Stimulated activated CD8-positive, alpha-beta memory T cell treated with anti-CD3 and anti-CD28 coated beads, Interleukin-15, amount 100 ng/mL, for 1 hour (primary cell): Measurements from ENCODE around the gene P2RX1.
"Not testable (repeated sequence)": the region's sequence is repeated elsewhere in the genome, so short reads cannot be mapped to it uniquely, and the experiment has no call there.

Experiments
- DNase-seq: peaks from one replicate; pipeline ENCODE4 v3.0.0-alpha.2; 2020; ENCODE audit warnings: low read depth

Gene P2RX1

DNA sequence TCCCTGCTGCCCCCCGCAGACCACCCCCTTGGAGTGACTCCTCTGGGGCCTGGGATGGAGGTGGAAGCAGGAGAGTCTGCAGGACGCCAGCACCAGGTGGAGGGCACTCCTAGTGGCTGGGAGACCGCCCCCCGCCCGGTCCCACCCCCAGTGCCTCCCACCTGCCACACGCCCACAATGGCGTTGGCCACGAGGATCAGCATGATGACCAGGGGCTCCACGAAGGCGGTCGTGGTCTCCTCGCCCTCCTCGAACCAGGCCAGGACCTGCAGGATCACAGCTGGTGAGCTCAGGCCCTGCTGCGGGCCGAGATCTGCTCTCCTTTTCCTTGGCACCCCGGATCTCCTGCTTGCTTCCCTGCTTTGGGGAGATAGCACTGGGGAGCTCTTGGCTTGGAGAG, 35.2 kb upstream of the P2RX1 start:
- no peak for DNase-seq

- DNase-seq: no peak
Measured at GRCh38 chr17:3951003-3951402, 34.7 kb upstream of the P2RX1 start.

GRCh38 chr17:3950584-3950983, 34.3 kb upstream of the P2RX1 start:
- DNase-seq: no peak

DNA sequence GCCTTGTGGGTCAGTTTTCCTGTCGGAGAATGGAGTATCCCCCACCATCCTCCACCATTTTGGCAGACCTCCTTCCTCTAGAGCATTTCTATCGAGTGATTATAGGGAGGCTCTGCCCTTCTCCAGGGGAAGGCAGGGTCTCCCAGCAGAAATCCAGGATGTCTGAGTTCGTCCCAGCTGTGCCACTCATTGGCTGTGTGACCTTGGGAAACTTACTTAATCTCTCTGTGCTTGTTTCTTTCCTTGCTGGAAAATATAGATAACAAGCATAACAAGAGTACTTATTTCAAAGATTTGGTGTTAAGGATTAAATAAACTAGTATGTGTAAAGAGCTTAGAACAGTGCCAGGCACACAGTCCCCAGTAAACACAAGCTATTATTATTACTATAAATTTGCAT, 33.2 kb upstream of the P2RX1 start:
- no peak for DNase-seq

DNA sequence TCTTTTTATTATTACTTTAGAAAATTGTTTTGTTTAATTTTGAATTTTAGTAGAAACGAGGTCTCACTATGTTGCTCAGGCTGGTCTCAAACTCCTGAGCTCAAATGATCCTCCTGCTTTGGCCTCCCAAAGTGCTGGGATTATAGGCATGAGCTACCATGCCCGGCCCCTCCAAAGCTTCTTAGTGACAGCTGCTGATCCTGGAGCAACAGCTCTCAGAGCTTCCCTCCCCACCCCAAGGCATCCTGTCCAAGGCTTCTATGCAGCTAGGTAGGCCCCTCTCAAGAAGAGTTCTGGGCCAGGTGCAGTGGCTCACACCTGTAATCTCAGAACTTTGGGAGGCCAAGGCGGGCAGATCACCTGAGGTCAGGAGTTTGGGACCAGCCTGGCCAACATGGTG, 32.3 kb upstream of the P2RX1 start:
- DNase-seq: not testable (repeated sequence)

DNA sequence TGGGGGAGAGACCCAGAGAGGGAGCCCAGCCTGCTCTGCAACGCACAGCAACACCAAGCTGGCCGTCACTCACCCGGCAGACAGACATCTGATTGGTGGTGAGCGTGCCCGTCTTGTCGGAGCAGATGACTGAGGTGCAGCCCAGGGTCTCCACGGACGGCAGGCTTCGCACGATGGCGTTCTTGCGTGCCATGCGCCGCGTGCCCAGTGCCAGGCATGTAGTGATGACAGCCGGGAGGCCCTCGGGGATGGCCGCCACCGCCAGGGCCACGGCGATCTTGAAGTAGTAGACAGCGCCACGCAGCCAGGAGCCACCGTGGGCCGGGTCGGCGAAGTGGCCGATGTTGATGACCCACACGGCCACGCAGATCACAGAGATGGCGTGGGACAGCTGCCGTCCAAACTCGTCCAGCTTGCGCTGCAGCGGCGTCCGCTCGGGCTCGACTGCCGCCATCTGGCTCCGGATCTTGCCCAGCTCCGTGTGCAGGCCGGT, 31.1 kb upstream of the P2RX1 start:
- DNase-seq: no peak

DNA sequence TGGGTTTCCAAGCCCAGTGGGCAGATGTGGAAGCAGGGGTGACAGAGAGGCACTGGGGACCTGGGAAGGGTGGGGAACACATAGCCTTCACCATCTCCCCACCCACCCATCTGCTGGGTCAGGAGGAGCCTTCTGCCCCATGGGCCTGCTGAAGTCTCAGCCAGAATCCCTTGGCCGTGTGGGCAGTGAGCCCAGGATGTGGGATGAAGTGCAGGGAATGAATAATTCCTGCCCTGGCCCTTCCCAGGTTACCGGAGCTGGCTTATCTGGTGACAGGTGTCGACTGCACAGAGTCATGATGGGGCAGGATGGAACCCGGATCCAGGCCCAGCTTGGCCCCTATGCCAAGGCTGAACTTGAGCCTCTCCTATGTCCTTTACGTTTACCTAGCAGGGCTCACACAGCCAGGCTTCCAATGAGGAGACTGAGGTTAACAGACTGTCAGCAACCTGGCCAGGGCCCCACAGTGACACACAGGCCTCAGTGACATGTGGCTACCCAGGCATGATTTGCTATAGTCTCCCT, 30.5 kb upstream of the P2RX1 start:
- no peak for DNase-seq

GRCh38 chr17:3944485-3945388, 28.5 kb upstream of the P2RX1 start:
- DNase-seq: no peak

- no peak for DNase-seq
Measured at GRCh38 chr17:3943240-3943891, 27.1 kb upstream of the P2RX1 start.

DNA sequence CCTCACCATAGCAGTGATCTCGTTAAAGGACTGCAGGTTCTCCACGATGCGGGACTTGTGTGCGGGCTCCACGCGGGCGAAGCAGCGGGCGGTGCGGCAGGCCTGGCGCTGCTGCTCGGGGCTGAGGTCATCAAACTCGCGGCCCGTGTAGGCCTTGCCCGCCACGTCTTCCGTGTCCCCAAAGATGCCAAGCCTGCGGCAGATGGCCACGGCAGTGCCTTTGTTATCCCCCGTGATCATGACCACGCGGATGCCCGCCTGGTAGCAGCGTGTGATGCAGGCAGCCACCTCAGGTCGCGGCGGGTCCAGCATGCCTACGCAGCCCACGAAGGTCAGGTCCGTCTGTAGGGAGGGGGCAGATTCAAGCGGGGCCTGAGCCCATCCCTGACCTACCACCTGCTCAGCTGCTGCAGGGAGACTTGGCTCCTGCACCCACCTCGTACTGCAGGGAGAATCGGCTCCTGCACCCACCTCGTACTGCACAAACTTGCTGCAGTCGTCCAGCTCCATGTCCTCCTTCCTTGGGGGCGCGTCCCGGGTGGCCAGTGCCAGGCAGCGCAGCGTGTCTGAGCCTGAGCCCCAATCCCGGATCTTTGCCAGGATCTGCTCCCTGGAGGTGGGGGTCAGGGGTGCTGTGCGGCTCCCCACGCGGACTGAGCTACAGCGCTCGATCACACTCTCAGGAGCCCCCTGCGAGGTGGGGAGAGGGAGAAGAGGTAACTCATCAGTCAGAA, 24.9 kb upstream of the P2RX1 start:
- DNase-seq: no peak

GRCh38 chr17:3937359-3937758, 21.1 kb upstream of the P2RX1 start:
- DNase-seq: no peak

- no peak for DNase-seq
Measured at GRCh38 chr17:3935825-3936355, 19.6 kb upstream of the P2RX1 start.

DNA sequence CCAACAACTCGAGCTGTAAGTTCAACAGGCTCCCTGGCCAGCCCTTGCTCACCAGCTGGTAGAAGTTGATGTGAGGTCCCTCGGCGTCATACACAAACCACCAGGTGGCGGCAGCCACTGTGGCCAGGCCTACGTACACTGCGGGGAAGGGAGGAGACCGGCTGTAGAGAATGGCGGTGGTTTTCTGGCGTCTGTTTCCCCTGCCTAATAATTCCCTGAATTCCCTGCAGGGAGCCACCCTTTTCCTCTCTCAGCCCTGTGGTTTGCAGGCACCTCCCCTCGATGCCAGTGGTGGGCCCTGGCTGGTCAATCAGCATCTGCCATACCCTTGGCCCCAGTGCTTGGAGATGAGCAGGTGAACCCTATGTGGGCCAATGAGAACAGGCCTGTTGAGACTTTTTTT, 18.9 kb upstream of the P2RX1 start:
- no peak for DNase-seq

DNA sequence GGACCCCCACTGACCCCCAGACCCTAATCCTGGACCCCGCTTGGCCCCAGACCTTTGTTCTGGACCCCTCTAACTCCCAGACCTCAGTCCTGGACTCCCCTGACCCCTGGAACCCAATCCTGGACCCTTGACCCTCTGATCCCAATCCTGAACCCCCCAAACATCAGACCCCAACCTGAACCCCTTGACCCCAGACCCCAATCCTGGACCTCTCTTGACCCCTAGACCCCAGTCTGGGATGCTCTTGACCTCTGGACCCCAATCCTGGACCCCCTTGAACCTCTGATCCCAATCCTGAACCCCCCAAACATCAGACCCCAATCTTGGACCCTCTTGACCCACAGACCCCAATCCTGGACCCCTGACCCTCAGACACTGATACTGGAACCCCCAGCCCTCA, 13.5 kb upstream of the P2RX1 start:
- no peak for DNase-seq

GRCh38 chr17:3929181-3929580, 12.9 kb upstream of the P2RX1 start:
- DNase-seq: no peak

GRCh38 chr17:3928406-3928805, 12.1 kb upstream of the P2RX1 start:
- no peak for DNase-seq

GRCh38 chr17:3927628-3928340, 11.5 kb upstream of the P2RX1 start:
- DNase-seq: no peak

- DNase-seq: no peak
Measured at GRCh38 chr17:3926860-3927627, 10.8 kb upstream of the P2RX1 start.

DNA sequence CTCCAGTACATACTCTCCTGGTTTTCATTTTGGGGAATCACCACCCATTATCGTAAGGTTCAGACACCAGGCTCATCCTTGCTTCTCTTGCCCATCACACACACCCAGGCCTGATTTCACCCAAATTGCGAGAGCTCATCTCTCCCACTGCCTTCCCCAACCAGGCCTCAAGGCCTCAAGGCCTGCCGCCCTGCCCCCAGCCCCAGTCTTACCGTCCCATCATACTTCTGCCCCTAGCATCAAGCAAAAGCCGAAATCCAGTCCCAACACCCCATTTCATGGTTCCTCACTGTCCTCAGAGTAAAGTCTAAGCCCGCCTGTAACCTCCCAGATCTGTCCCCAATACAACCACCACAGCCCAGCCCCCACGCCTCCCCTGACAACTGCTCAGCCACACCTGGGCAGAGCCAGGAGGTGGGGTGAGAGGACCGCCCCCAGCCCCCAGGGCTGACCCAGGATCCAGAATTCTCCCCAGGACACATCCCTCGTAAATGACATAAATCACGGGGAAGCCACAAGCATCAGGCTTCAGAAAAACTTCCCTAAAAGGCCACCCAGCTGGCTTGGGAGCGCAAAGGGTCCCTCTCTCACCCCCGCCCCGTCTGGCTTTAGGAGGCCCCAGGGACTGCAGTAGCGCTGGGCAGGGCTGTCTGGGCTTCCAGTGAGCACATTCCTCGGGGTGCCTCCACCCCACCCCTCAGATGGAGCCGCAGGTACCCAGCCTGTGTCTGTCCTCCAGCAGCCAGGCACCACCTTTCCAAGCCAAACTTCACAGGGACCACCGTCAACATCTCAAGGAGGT, 9.6 kb upstream of the P2RX1 start:
- no peak for DNase-seq
